ENCODE data around the gene TSHZ3.

DNA sequence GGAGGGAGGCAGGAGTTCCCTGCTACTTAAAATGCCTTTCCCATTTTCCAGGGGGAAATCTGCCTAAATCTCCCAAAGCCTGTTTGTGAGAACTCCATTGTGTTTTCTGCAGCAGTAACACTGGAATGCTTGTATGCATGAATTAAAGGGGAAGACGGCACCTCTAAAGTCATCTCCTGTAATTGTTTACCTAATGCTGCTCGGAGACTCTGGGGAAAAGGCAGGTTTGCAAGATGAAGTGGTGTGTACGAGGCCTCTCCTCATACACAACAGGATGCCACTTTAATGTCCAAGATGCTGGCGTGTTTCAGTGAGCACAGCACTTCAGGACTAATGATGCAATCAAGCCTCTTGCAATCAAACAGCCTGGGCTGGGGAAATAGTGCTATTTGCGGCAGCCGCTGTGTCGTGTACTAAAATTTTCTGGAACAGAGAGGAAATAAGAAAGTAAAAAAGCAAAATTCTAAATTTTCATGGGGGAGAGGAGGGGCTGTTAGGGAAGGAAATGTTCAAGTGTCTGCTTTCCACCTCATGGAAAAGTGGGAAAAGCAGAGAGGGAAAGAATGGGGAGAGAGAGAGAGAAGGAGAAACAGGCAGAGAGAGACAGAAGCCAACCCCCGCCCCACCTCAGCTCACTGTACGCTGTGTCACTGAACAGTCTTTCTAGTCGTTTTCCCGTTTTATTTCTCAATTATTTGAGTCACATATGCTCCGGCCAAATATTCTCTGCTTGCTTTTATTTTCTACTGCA, 32.9 kb downstream of the TSHZ3 start:
- TF ChIP-seq, protein P1, sequence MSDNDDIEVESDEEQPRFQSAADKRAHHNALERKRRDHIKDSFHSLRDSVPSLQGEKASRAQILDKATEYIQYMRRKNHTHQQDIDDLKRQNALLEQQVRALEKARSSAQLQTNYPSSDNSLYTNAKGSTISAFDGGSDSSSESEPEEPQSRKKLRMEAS (IDR thresholded peaks at IDR 0.05) = no peak
- TF ChIP-seq, protein P2, sequence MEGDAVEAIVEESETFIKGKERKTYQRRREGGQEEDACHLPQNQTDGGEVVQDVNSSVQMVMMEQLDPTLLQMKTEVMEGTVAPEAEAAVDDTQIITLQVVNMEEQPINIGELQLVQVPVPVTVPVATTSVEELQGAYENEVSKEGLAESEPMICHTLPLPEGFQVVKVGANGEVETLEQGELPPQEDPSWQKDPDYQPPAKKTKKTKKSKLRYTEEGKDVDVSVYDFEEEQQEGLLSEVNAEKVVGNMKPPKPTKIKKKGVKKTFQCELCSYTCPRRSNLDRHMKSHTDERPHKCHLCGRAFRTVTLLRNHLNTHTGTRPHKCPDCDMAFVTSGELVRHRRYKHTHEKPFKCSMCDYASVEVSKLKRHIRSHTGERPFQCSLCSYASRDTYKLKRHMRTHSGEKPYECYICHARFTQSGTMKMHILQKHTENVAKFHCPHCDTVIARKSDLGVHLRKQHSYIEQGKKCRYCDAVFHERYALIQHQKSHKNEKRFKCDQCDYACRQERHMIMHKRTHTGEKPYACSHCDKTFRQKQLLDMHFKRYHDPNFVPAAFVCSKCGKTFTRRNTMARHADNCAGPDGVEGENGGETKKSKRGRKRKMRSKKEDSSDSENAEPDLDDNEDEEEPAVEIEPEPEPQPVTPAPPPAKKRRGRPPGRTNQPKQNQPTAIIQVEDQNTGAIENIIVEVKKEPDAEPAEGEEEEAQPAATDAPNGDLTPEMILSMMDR (IDR thresholded peaks at IDR 0.05 in 2 of 3, conservative IDR thresholded peaks at IDR 0.05 in 1 of 3; ENCODE audit: borderline replicate concordance in 1 of 3, insufficient read depth in 1 of 3, low read depth in 2 of 3, low read length in 2 of 3) = no peak

Measured in HCT116 (cell line).